ENCODE measurements around the gene APOO.

Gene APOO

DNA sequence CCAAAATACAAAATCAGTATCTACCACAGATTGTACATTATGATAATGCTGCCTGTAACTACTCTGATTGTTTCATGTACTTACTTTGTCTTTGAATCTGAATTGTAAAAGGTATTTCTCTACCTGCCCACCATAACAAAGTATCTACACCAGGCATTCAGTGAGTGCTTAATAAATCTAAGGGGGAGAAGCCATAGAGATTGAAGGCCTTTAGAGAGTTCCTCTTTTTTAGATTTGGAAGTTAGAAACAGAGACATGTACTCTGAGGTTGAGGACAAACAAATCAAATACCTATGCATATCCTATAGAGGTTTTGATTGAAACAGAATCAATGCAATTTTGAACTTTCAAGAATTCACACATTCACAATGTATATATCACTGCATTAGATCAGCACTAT is 82.1 kb downstream of the APOO start:
- DNase-seq (no peak), ATAC-seq (no peak)
- Mint-ChIP-seq H3K9me3 (no peaks in the 10 kb centered on the region), H3K4me3 (no peak overlapping the region), H3K4me1 (no peaks in the 10 kb centered on the region), H3K27me3 (no peaks in the 10 kb centered on the region), H3K36me3 (ENCODE audit: low read depth) (no peaks in the 10 kb centered on the region), H3K27ac (no peak overlapping the region)

DNA sequence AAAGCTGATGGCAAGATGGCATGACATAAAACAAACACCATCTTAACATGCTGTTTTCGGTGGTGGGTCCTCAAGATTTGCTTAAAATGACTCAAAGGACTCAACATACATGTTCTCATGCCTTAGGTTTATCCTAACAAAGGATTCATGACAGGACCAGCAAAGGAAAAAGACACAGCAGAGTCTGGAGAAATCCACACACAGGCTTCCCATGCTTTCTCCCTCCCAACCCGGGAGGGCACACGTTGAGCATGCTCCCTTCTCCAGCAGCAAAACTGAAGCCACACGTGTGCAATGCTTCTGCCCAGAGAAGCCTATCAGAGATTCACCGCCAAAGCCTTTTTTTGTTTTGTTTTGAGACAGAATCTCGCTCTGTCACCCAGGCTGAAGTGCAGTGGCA is 84.9 kb downstream of the APOO start:
- Mint-ChIP-seq H3K9me3 (no peaks in the 10 kb centered on the region), H3K4me3 (no peak overlapping the region), H3K27me3 (no peaks in the 10 kb centered on the region), H3K27ac (no peak overlapping the region), H3K36me3 (ENCODE audit: low read depth) (no peaks in the 10 kb centered on the region), H3K4me1 (no peaks in the 10 kb centered on the region)
- DNase-seq (no peak), ATAC-seq (no peak)

DNA sequence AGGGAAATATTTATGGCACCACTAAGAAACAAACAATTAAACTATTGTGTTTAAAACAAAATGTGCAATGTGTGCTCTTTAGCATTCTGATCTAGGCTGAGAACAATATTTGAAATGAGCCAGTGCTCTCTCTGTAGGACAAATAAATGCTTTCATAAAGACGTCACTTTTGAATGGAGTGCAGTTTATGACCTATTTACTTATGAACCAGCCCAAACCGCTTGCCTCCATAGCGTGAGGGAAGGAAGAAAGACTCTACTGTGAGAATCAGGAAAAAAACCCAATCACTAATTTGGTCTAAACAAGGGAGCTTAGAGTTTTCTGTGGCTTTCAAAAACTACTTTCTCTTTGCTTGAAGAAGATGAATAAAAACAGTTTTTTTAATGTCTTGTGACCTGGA is 85.3 kb downstream of the APOO start:
- no peak for DNase-seq

DNA sequence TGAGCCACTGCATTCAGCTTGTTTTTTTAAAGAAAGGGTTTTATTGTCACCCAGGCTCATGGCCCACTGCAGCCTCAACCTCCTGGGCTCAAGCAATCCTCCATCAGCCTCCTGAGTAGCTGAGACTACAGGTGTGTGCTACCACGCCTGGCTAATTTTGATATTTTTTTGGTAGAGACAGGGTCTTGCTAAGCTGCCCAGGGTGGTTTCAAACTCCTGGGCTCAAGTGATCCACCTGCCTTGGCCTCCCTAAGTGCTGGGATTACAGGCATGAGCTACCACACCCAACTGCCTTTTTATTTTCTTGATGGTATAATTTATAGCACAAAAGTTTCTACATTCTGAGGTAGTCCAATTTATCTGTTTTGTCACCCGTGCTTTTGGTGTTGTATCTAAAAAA is 85.9 kb downstream of the APOO start:
- Mint-ChIP-seq H3K4me3 (no peak overlapping the region), H3K27ac (no peak overlapping the region), H3K9me3 (no peaks in the 10 kb centered on the region), H3K36me3 (ENCODE audit: low read depth) (no peaks in the 10 kb centered on the region), H3K27me3 (no peaks in the 10 kb centered on the region), H3K4me1 (no peaks in the 10 kb centered on the region)
- DNase-seq, result no peak
- no peak for ATAC-seq

More for the DNA sequence above, 85.3 kb downstream of the APOO start:
- Mint-ChIP-seq H3K4me3 (no peak overlapping the region), H3K36me3 (ENCODE audit: low read depth) (no peaks in the 10 kb centered on the region), H3K4me1 (no peaks in the 10 kb centered on the region), H3K27ac (no peak overlapping the region), H3K9me3 (no peaks in the 10 kb centered on the region), H3K27me3 (no peaks in the 10 kb centered on the region)
- ATAC-seq, result no peak

DNA sequence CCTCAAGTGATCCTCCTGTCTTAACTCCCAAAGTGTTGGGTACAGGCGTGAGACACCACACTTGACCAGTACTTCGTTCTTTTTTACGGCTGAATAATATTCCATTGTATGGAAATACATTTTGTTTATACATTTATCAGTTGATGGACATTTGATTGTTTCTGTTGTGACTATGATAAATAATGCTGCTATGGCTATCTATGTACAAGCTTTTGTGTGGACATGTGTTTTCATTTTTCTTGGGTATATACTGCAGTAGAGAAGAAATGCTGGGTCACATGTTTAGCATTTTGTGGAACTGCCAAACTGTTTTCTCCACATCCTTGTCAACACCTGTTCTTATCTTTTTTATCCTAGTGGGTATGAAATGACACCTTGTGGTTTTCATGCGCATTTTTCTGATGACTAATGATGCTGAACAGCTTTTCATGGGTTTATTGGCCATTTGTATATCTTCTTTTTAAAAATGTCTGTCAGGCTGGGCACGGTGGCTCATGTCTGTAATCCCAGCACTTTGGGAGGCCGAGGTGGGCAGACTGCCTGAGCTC is 87.4 kb downstream of the APOO start:
- no peak for ATAC-seq
- H3K36me3 Mint-ChIP-seq (ENCODE audit: low read depth), result no peaks in the 10 kb centered on the region
- H3K4me1 Mint-ChIP-seq, result no peaks in the 10 kb centered on the region

DNA sequence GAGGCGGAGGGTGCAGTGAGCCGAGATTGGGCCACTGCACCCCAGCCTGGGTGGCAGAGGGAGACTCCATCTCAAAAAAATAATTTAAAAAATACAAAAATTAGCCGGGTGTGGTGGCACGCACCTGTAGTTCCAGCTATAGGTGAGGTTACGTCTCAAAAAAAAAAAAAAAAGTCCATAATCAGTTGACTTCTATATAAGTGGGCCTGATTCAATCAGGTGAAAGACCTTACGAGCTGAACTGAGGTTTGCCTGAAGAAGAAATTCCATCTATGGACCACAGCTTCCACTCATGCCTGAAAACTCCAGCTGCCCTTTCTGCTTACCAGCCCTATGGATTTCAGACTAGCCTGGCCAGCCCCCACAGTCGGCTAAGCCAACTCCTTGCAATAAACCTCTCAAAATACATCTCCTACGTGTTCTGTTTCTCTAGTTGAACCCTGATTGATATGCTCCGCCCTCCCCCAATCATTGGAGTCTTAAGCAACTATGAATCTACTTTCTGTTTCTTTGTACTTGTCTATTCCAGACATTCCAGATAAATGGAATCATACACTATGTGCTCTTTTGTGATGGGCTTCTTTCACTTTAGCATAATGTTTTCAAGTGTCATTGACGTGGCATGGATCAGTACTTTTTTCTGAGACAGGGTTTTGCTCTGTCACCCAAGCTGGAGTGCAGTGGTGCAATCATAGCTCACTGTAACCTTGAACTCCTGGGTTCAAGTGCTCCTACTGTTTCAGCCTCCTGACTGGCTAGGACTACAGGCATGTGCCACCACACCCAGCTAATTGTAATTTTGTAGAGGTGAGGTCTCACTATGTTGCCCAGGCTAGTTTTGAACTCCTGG is 88.1 kb downstream of the APOO start:
- Mint-ChIP-seq H3K27ac (no peak overlapping the region), H3K4me1 (no peaks in the 10 kb centered on the region), H3K4me3 (no peak overlapping the region), H3K27me3 (no peaks in the 10 kb centered on the region), H3K36me3 (ENCODE audit: low read depth) (no peaks in the 10 kb centered on the region), H3K9me3 (no peaks in the 10 kb centered on the region)
- DNase-seq, result no peak
- no peak for ATAC-seq

More for the DNA sequence above, 87.4 kb downstream of the APOO start:
- Mint-ChIP-seq H3K4me3 (no peak overlapping the region), H3K9me3 (no peaks in the 10 kb centered on the region), H3K27me3 (no peaks in the 10 kb centered on the region), H3K27ac (no peak overlapping the region)
- DNase-seq, result no peak

DNA sequence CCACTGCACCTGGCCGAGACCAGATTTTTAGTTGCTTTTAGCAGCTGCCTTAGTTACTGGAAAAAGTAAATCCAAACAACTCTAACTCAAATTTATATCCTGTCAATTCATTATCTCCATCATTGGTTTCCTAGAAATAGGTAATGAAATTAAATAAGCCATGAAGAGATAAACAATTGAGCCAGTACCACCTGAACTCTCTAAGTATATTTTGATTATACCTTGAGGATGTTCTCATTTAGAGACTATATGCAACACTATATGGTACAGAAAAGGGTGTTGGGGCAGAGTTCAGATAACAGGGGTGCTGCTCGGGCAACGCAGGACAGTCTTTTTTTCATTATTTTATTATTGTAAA is 89.8 kb downstream of the APOO start:
- H3K4me1 Mint-ChIP-seq, result no peaks in the 10 kb centered on the region
- H3K4me3 Mint-ChIP-seq, result no peak overlapping the region
- no peaks in the 10 kb centered on the region for H3K36me3 Mint-ChIP-seq (ENCODE audit: low read depth)
- no peaks in the 10 kb centered on the region for H3K27me3 Mint-ChIP-seq
- no peaks in the 10 kb centered on the region for H3K9me3 Mint-ChIP-seq
- ATAC-seq (no peak), DNase-seq (no peak)
- H3K27ac Mint-ChIP-seq, result no peak overlapping the region

DNA sequence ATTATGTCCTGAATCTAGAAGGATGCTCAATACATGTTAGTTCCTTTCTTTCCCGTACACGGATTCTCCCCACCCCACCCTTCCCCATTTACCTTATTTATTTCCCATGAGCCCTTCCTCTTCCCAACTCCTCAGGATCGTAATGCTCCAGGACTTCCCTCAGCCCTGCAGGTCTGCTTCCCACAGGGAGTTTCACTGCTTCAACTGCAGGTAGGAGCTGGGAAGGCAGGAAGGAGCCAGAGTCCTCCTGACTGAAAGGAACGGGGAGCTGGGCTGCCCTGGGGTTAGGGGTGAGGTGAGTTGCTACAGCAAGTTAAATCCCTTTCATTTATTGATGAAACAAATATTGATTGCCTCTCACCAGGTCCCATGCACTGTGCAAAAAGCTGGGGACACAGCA is 91.6 kb downstream of the APOO start:
- ATAC-seq (no peak), DNase-seq (no peak)
- H3K36me3 Mint-ChIP-seq (ENCODE audit: low read depth), result no peaks in the 10 kb centered on the region
- no peak overlapping the region for H3K27ac Mint-ChIP-seq
- H3K4me3 Mint-ChIP-seq, result no peak overlapping the region
- no peaks in the 10 kb centered on the region for H3K9me3 Mint-ChIP-seq
- peaks cover 3% of the 10 kb centered on the region for H3K4me1 Mint-ChIP-seq
- H3K27me3 Mint-ChIP-seq, result peaks cover 5% of the 10 kb centered on the region

DNA sequence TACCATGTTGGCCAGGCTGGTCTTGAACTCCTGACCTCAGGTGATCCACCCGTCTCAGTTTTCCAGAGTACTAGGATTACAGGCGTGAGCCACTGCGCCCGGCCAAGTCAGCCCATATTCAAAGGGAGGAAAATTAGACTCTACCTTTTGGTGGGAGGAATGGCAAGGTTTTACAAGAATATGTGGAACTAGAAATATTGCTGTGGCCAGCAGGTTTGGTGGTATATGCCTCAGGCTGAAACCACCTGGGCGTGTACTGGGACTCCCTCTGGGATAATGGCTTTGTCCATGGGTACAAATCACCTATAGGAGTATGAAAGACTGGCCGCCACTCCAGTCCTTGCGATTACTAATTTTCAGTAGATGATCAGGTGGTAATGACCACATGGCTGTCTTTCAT is 92.4 kb downstream of the APOO start:
- H3K9me3 Mint-ChIP-seq, result no peaks in the 10 kb centered on the region
- no peak overlapping the region for H3K27ac Mint-ChIP-seq
- no peak for DNase-seq
- H3K36me3 Mint-ChIP-seq (ENCODE audit: low read depth), result no peaks in the 10 kb centered on the region
- no peak for ATAC-seq
- no peak overlapping the region for H3K4me3 Mint-ChIP-seq
- H3K27me3 Mint-ChIP-seq, result peaks cover 8% of the 10 kb centered on the region
- H3K4me1 Mint-ChIP-seq, result peaks cover 5% of the 10 kb centered on the region

DNA sequence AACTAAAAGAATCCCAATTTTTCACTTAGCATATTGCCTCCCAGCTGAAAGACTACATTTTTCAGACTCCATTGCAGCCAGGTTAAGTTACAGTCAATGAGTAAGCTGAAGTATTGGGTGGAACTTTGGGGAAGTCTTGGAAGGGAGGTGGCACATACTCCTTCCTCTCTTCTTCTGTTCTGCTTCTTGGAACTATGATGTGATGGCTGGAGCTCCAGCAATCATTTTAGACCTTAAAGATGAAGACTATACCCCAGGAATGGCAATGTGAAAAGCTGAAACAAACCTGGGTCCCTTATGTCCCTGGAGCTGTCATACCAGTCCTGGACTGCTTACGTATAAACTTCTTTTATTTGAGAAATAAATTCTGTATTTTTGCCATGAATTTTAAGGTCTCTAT is 93.9 kb downstream of the APOO start:
- H3K9me3 Mint-ChIP-seq, result no peaks in the 10 kb centered on the region
- no peaks in the 10 kb centered on the region for H3K36me3 Mint-ChIP-seq (ENCODE audit: low read depth)
- no peak for ATAC-seq

DNA sequence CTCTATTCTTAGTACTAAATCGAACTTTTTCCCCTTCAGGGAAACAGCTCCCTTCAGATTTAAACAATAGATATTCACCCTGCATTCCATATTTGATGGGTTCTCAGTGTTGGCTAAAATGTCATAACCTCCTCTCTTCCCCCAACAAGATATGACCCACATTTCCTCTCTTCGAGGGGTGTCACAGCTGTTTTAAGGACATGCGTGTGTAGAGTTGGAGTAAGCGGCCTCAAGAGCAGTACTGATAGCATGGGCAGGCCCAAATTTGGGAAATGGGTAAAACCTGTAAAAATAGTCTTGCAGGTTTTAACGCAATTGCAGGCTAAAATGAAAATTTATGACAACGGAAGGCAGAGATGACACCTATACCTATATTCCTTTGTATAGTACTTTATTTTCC is 96.1 kb downstream of the APOO start:
- DNase-seq, result no peak
- H3K4me3 Mint-ChIP-seq, result no peak overlapping the region
- no peaks in the 10 kb centered on the region for H3K36me3 Mint-ChIP-seq (ENCODE audit: low read depth)
- no peak overlapping the region for H3K27ac Mint-ChIP-seq
- ATAC-seq, result no peak
- H3K9me3 Mint-ChIP-seq, result no peaks in the 10 kb centered on the region
- H3K4me1 Mint-ChIP-seq, result peaks cover 11% of the 10 kb centered on the region
- peaks cover 8% of the 10 kb centered on the region for H3K27me3 Mint-ChIP-seq

More for the DNA sequence above, 93.9 kb downstream of the APOO start:
- H3K4me3 Mint-ChIP-seq, result no peak overlapping the region
- no peak for DNase-seq
- H3K4me1 Mint-ChIP-seq, result peaks cover 5% of the 10 kb centered on the region
- H3K27ac Mint-ChIP-seq, result no peak overlapping the region
- H3K27me3 Mint-ChIP-seq, result peaks cover 8% of the 10 kb centered on the region

DNA sequence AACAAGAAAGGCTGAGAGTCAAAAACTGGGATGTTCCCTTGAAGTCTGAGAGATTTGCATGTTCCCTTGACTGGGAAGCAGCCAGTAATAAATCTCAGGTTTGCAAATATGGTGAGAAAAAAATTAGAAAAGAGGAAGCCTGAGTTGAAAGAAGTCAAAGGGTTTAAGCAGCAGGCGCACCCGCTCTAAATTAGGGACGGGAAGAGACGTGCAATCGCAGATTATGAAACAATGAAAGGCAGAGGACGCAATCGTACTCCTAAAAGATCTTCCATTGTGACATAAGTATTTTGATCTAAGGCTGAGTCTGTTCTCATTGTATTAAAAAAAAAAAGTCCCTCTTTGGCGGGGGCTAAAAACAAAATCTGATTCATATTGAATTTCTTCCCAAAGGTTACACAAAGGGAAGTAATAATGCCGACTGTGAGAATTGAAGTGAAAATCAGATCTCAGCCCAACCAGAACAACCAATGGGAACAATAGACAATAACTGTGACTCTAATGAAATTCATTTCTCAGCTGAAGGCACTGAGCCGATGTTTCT is 96.6 kb downstream of the APOO start:
- Mint-ChIP-seq H3K4me3 (no peak overlapping the region), H3K4me1 (peaks cover 11% of the 10 kb centered on the region), H3K36me3 (ENCODE audit: low read depth) (no peaks in the 10 kb centered on the region), H3K27me3 (peaks cover 8% of the 10 kb centered on the region), H3K27ac (no peak overlapping the region), H3K9me3 (no peaks in the 10 kb centered on the region)
- ATAC-seq (no peak), DNase-seq (no peak)

DNA sequence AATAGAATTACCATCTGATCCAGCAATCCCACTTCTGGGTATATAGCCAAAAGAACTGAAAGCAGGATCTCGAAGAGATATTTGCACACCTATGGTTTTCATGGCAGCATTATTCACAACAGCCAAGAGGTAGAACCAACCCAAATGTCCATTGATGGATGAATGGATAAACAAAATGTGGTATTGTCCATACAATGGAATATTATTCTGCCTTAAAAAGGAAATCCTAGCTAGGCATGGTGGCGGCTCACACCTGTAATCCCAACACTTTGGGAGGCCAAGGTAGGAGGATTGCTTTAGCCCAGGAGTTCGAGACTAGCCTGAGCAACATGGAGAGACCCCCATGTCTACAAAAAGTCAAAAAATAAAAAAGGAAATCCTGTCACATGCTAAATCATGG is 97.5 kb downstream of the APOO start:
- Mint-ChIP-seq H3K4me3 (no peak overlapping the region), H3K4me1 (peaks cover 11% of the 10 kb centered on the region), H3K36me3 (ENCODE audit: low read depth) (no peaks in the 10 kb centered on the region), H3K9me3 (no peaks in the 10 kb centered on the region), H3K27me3 (peaks cover 8% of the 10 kb centered on the region), H3K27ac (no peak overlapping the region)
- ATAC-seq (no peak), DNase-seq (no peak)

DNA sequence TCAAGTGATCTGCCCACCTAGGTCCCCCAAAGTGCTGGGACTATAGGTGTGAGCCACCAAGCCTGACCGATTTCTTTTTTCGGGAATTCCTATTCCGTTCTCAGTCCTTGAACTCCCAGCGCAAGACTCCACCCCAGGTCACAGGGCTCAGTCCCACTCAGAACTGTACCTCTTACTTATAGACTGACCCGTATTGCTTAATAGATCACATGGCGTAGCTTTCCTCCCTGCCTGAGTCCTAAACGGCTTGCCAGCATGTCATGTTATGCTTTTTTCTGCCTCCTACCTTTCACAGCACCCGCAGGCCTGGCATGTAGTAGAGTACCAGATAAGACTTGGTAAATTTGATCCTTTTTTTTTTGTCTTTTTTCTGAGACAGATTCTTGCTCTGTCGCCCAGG is 102.3 kb downstream of the APOO start:
- Mint-ChIP-seq H3K9me3 (no peaks in the 10 kb centered on the region), H3K27ac (no peak overlapping the region), H3K4me1 (peaks cover 12% of the 10 kb centered on the region), H3K36me3 (ENCODE audit: low read depth) (no peaks in the 10 kb centered on the region), H3K27me3 (no peaks in the 10 kb centered on the region), H3K4me3 (no peak overlapping the region)
- ATAC-seq, result no peak
- no peak for DNase-seq

DNA sequence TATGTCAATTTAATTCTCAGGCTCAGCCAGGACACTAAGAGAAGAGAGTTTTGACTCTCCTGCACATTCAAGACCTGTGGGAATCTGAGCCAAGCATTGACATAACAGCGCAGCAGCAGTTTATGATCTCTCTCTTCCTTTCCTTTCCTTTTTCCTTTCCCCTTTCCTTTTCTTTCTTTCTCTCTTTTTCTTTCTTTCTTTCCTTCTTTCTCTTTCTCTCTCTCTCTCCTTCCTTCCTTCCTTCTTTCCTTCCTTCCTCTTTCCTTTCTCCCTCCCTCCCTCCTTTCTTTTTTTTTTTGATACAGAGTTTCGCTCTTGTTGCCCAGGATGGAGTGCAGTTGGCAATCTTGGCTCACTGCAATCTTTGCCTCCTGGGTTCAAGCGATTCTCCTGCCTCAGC is 103.2 kb downstream of the APOO start:
- Mint-ChIP-seq H3K27me3 (no peaks in the 10 kb centered on the region), H3K4me1 (peaks cover 13% of the 10 kb centered on the region), H3K27ac (no peak overlapping the region), H3K9me3 (no peaks in the 10 kb centered on the region), H3K4me3 (no peak overlapping the region), H3K36me3 (ENCODE audit: low read depth) (no peaks in the 10 kb centered on the region)
- ATAC-seq, result no peak
- no peak for DNase-seq

All from activated naive CD8-positive, alpha-beta T cell treated with anti-CD3 and anti-CD28 coated beads, Interleukin-2, amount 50 U/mL, for 24 hours (primary cell).